Endothelial cell of umbilical vein (primary cell): ENCODE measurements around the gene PCARE.

Experiments used
- FOS ChIP-seq: IDR thresholded peaks from 2 replicates; pipeline ENCODE4 v1.6.1; 2011; ENCODE audit warnings: mild to moderate bottlenecking, low read length, moderate library complexity, borderline replicate concordance; ENCODE audit not compliant: insufficient read depth
- JUN ChIP-seq: IDR thresholded peaks from 2 replicates; pipeline ENCODE4 v1.6.1; 2011; ENCODE audit warnings: borderline replicate concordance, low read depth; ENCODE audit not compliant: insufficient read length, insufficient read depth
- MAX ChIP-seq: IDR thresholded peaks from 2 replicates; pipeline ENCODE4 v1.6.1; 2011; ENCODE audit not compliant: insufficient read depth, insufficient read length
- POLR2A ChIP-seq: IDR thresholded peaks from 2 replicates; pipeline ENCODE4 v1.6.1; 2012; ENCODE audit warnings: low read depth, mild to moderate bottlenecking, control low read depth, low read length
- POLR2AphosphoS5 ChIP-seq: IDR thresholded peaks from 2 replicates; pipeline ENCODE4 v1.6.1; 2012; ENCODE audit warnings: low read depth, mild to moderate bottlenecking, control low read depth, low read length, moderate library complexity; ENCODE audit not compliant: insufficient read depth
- TF ChIP-seq, protein P1 (sequence below), 2 donors: IDR thresholded peaks; 1 replicate in 1 of 2; 2 replicates in 1 of 2; pipeline ENCODE4 v1.5.1; 2011; ENCODE audit warnings: low read length in 2 of 2, mild to moderate bottlenecking in 2 of 2, moderate library complexity in 2 of 2, control low read depth in 1 of 2, inconsistent platforms in 1 of 2, low read depth in 1 of 2; ENCODE audit not compliant: insufficient read depth in 1 of 2; ENCODE audit errors: extremely low read depth in 1 of 2

DNA sequence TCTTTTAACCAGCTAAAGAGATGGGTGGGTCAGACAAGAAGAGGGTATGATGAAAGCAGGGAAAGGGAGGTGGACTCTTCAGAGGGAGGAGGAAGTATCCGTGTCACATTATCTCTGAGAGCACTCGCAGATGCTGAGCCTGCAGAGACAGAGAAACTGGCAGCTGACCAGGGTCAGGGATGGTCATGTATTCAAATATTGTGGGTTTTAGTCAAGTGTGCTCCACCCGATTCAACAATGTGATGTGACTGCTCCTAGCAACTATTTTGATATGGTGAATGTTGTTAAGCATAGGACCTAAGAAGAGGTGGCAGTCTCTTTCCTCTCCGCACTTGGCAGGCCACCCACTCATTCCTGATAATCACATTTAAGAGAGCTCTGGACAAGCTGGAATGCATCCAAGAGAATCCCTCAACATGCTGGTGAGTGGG is 39.6 kb upstream of the PCARE start:
- TF ChIP-seq, protein P1, sequence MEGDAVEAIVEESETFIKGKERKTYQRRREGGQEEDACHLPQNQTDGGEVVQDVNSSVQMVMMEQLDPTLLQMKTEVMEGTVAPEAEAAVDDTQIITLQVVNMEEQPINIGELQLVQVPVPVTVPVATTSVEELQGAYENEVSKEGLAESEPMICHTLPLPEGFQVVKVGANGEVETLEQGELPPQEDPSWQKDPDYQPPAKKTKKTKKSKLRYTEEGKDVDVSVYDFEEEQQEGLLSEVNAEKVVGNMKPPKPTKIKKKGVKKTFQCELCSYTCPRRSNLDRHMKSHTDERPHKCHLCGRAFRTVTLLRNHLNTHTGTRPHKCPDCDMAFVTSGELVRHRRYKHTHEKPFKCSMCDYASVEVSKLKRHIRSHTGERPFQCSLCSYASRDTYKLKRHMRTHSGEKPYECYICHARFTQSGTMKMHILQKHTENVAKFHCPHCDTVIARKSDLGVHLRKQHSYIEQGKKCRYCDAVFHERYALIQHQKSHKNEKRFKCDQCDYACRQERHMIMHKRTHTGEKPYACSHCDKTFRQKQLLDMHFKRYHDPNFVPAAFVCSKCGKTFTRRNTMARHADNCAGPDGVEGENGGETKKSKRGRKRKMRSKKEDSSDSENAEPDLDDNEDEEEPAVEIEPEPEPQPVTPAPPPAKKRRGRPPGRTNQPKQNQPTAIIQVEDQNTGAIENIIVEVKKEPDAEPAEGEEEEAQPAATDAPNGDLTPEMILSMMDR (IDR thresholded peaks at IDR 0.05; ENCODE audit: extremely low read depth in 1 of 2, insufficient read depth in 1 of 2, low read depth in 1 of 2, low read length in 2 of 2): no peak
- TF ChIP-seq POLR2A: no peak
- TF ChIP-seq JUN: no peak
- TF ChIP-seq FOS: no peak
- TF ChIP-seq MAX: no peak
- TF ChIP-seq POLR2AphosphoS5: no peak
